HL-60/S4 treated with retinoic acid at 250 ng/mL for 4 days and 3 days (cell line): Measurements from ENCODE around the gene ENTPD7.
"Not testable (repeated sequence)": the region's sequence is repeated elsewhere in the genome, so short reads cannot be mapped to it uniquely, and the experiment has no call there.

Experiments
- in situ Hi-C: fragments of 300-500 bp; cut with MboI; formaldehyde crosslinking; loops from 2 replicates; pipeline ENCODE4 v1.7.0; 2022; ENCODE audit warnings: low sequenced_read_pairs

ENTPD7 gene

DNA sequence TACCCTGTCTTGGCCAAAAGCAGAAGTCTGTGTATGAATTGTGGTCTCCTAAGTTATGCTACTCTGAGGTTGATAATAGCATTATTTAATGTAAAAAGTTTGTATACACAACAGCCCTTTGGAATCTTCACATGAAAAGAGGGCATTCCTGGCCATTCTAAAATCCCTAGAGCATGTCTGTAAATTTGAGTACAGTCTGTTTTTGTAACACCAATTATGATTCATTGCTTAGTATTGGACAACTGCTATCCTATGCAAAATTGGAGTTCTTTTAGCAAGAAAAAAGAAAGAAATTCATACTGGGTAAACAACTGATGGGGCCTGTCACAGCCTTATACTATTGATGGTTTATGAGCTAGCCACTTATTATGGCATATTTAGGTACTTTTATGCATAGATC is 82.9 kb downstream of the ENTPD7 start:
- in situ Hi-C loops, result no loop called here

DNA sequence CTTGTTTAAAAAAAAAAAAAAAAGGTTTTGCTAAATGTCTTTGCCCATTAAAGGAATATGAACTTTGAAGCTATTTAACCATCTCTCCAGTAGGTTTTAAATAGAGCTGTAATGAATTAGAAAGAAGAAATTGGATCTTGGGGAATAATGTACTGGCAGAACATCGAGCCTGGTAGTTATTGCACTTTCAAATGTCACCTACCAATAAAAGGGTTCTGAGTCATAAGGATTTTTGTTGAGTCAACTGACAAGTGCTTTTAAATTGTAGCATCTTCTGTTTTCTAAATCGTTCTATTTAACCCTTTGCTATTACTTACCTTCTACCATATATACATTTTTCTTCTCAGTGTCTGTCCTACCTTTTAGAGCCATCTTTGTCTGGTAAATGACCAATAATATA is 83.4 kb downstream of the ENTPD7 start:
- in situ Hi-C loops, result no loop called here

DNA sequence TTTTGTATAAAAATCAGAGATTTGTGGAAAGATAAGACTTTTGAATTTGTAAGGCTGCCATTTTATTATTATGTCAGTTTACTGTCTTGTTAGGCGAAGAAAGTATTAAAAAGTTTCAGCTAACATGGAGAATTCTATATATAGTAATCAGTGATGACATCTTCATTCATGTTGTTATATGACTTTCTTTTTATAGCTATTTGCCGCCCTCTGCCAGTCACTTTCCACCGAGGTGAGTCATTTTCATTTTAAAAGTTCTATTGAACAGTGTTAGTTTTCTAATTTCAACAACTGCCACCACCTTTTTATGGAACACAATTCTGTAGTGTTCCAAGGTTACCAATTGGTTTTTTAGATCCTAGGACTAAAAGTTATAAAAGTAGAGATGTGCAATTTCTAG is 84.5 kb downstream of the ENTPD7 start:
- in situ Hi-C loops, result no loop called here

DNA sequence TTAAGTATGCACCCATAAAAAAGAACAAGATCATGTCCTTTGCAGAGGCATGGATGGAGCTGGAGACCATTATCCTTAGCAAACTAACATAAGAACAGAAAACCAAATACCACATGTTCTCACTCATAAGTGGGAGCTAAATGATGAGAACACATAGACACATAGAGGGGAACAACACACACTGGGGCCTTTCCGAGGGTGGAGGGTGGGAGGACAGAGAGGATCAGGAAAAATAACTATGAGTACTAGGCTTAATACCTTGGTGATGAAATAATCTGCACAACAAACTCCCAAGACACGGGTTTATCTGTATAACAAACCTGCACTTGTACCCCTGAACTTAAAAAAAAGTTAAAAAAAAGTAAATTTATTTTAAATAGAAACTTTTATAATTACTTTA is 86.9 kb downstream of the ENTPD7 start:
- in situ Hi-C loops, result not testable (repeated sequence)

DNA sequence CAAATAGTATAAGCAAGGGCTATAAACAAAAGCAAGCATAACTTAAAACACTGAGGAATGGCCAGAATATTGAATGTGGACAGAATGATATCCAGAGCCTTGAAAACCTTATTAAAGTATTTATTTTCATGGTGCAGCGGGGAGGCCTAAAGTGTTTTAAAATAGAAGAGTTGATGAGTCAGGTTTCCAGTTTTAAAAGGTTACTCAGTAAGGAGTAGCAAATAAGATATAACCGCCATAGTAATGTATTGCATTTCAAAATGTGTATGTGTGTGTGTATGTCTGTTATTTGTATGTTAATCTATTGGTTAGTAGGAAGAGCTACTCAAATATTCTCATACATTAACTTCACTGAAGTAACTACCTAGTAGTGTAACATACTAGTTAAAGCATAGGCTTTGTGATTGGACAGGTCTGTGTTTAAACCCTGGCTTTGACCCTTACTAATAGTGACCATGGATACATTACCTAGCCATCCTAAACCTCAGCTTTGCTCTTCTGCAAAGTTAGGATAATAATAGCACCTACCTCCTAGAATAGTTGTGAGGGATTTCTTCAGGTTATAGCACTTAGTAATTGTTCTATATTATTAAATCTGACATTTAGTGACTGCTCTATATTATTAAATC is 89.6 kb downstream of the ENTPD7 start:
- in situ Hi-C loops, result no loop called here

DNA sequence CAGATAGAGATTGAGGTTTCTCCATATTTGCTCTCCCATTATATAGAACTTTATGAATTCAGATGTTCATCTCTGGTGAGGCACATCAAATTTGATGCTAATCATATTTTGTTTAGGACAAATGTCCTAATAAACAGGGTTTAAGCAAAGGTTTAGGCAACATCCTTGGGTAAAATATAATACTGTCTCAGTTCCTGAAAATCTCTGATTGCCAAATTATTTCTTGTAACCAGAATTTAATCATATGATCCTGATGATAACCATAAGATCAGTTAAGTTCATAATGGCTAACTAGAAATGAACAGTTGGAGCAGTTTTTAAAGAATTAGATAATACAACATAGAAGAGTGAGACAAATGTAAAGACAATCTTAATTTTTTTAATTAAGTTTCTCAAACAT is 91.3 kb downstream of the ENTPD7 start:
- in situ Hi-C loops, result no loop called here

DNA sequence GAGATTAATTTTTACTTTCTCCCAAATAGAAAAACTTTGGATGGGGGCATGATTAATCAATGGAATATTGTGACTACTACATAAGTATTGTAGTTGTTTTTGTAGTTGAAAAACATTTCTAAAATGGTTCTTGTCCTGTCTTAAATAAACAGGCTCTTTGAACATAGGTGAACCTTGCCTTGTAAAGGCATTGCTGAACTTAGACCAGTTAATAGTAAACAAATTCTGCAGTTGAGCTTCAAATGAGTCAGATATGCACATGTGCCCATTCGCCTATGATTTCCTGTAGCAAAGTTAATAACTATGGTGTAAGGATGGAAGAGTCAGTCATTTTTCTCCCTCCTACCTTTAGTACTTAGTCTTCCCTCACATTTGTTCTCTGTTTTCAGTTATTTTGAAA is 95.4 kb downstream of the ENTPD7 start:
- in situ Hi-C loops, result no loop called here
